HCT116 (cell line): ENCODE measurements around the gene TRIM38. TPM values are rescaled to one million over a fixed set of nuclear protein-coding genes. Genes with fewer than 3 reads are reported as not detected.

Experiments
- ATAC-seq: fragments of 200-7000 bp; cut with Tn5 transposase; 2 replicates; pipeline ENCODE4 v1.9.1; 2020; ENCODE audit warnings: mild to moderate bottlenecking, moderate library complexity
- BruUV-seq: library from RNA; stranded (reverse); fragments of 400-500 nt; replicated peaks from 2 replicates; lab custom pipeline; 2021; lab: Mats Ljungman, UMichigan
- CTCF ChIA-PET: fragments of 300-600 bp; sonication (Branson Sonifier 250); formaldehyde crosslinking; loops from one replicate; lab custom pipeline; 2021; ENCODE audit warnings: antibody characterized with exemption; lab: Charles Lee
- POLR2A ChIA-PET: fragments of 300-600, 350-600 bp; sonication (Branson Sonifier 250); formaldehyde crosslinking; loops from one replicate; lab custom pipeline; 2021; ENCODE audit warnings: antibody characterized with exemption; lab: Charles Lee
- RAD21 ChIA-PET, 2 experiments: fragments of 300-600 bp; sonication (Branson Sonifier 250); formaldehyde crosslinking; loops; one replicate each; lab custom pipeline; 2023; ENCODE audit warnings: low total read pairs in 2 of 2; ENCODE audit not compliant: uncharacterized antibody in 2 of 2, unreplicated experiment in 2 of 2, low non-redundant PET in 1 of 2; lab: Charles Lee
- DNase-seq: peaks from one replicate; pipeline ENCODE4 v3.0.0-alpha.2; 2010; ENCODE audit warnings: low read depth, low spot score
- H2AFZ ChIP-seq: fragments of 200-600 bp; shearing (Covaris generic), sonication (generic); 2 replicates; pipeline ENCODE4 v1.6.1; 2017; ENCODE audit warnings: low read depth, mixed run types, mixed read lengths, antibody characterized with exemption, low read length; ENCODE audit not compliant: poor library complexity, severe bottlenecking
- H3K27ac ChIP-seq: 2 replicates; pipeline ENCODE4 v1.5.1; 2012; ENCODE audit warnings: low read depth, low read length
- H3K27me3 ChIP-seq: fragments of 200-600 bp; sonication (generic); 2 replicates; pipeline ENCODE4 v1.6.1; 2016; ENCODE audit warnings: mixed run types, low read length, mixed read lengths; ENCODE audit not compliant: insufficient read depth
- H3K36me3 ChIP-seq, 2 experiments: fragments of 200-500 bp in 1 of 2; fragments of 200-600 bp in 1 of 2; sonication (Bioruptor generic) in 1 of 2; sonication (generic) in 1 of 2; 2 replicates each; pipeline versions ENCODE4 v1.5.1 to v1.6.1; 2014 to 2016; ENCODE audit warnings: low read length in 2 of 2, inconsistent platforms in 1 of 2, mixed read lengths in 1 of 2, mixed run types in 1 of 2; ENCODE audit not compliant: insufficient read depth in 2 of 2, control insufficient read depth in 1 of 2
- H3K4me1 ChIP-seq, 2 experiments: fragments of 200-600 bp in 1 of 2; sonication (generic) in 1 of 2; 2 replicates each; pipeline versions ENCODE4 v1.5.1 to v1.6.1; 2012 to 2017; ENCODE audit warnings: low read length in 2 of 2, inconsistent platforms in 1 of 2, mild to moderate bottlenecking in 1 of 2, mixed read lengths in 1 of 2, mixed run types in 1 of 2, moderate library complexity in 1 of 2; ENCODE audit not compliant: insufficient read depth in 2 of 2, control insufficient read depth in 1 of 2
- H3K4me2 ChIP-seq: fragments of 200-600 bp; sonication (generic); 2 replicates; pipeline ENCODE4 v1.6.1; 2017; ENCODE audit warnings: mixed run types, low read length, mixed read lengths
- H3K4me3 ChIP-seq, 2 experiments: fragments of 200-600 bp in 1 of 2; sonication (generic) in 1 of 2; replicated peaks in 1 of 2; 2 replicates each; pipeline ENCODE4 v1.5.1; 2011 to 2016; ENCODE audit warnings: low read length in 2 of 2, control low read depth in 1 of 2, low read depth in 1 of 2, mild to moderate bottlenecking in 1 of 2, mixed read lengths in 1 of 2, mixed run types in 1 of 2
- H3K79me2 ChIP-seq: fragments of 200-600 bp; sonication (generic); 2 replicates; pipeline ENCODE4 v1.6.1; 2017; ENCODE audit warnings: mild to moderate bottlenecking, mixed run types, low read length, moderate library complexity, mixed read lengths; ENCODE audit not compliant: insufficient read depth
- H3K9ac ChIP-seq: fragments of 200-600 bp; sonication (generic); 2 replicates; pipeline ENCODE4 v1.6.1; 2016; ENCODE audit warnings: low read length, mixed read lengths
- H3K9me2 ChIP-seq: fragments of 200-600 bp; sonication (generic), shearing (Covaris generic); 2 replicates; pipeline ENCODE4 v1.6.1; 2017; ENCODE audit warnings: mixed run types, mild to moderate bottlenecking, moderate library complexity; ENCODE audit not compliant: insufficient read depth
- H3K9me3 ChIP-seq, 2 experiments: fragments of 200-500 bp in 1 of 2; fragments of 200-600 bp in 1 of 2; sonication (Bioruptor generic) in 1 of 2; sonication (generic) in 1 of 2; 2 replicates each; pipeline ENCODE4 v1.6.1; 2014 to 2017; ENCODE audit warnings: low read length in 2 of 2, mixed read lengths in 2 of 2, inconsistent platforms in 1 of 2, low read depth in 1 of 2, mild to moderate bottlenecking in 1 of 2, mixed run types in 1 of 2, moderate library complexity in 1 of 2; ENCODE audit not compliant: control insufficient read depth in 1 of 2, insufficient read depth in 1 of 2
- H4K20me1 ChIP-seq: fragments of 200-600 bp; sonication (generic), shearing (Covaris generic); 2 replicates; pipeline ENCODE4 v1.6.1; 2017; ENCODE audit warnings: mixed run types, mild to moderate bottlenecking, moderate library complexity; ENCODE audit not compliant: insufficient read depth
- CBX3 ChIP-seq: IDR thresholded peaks from 2 replicates; pipeline ENCODE4 v1.6.1; 2012; ENCODE audit warnings: low read depth
- CEBPB ChIP-seq: IDR thresholded peaks from 2 replicates; pipeline ENCODE4 v1.6.1; 2012; ENCODE audit warnings: low read depth
- EGR1 ChIP-seq: IDR thresholded peaks from 2 replicates; pipeline ENCODE4 v1.6.1; 2012; ENCODE audit warnings: low read depth
- ELF1 ChIP-seq: IDR thresholded peaks from 2 replicates; pipeline ENCODE4 v1.6.1; 2012; ENCODE audit warnings: low read depth, borderline replicate concordance
- EZH2 ChIP-seq: fragments of 200-600 bp; sonication (generic); IDR thresholded peaks from 2 replicates; pipeline ENCODE4 v1.6.1; 2017; ENCODE audit warnings: antibody characterized with exemption, mixed run types
- FOSL1 ChIP-seq: IDR thresholded peaks from 2 replicates; pipeline ENCODE4 v1.6.1; 2012; ENCODE audit warnings: low read depth
- JUND ChIP-seq: IDR thresholded peaks from 2 replicates; pipeline ENCODE4 v1.6.1; 2012
- POLR2A ChIP-seq: IDR thresholded peaks from 2 replicates; pipeline ENCODE4 v1.7.0; 2011; ENCODE audit warnings: borderline replicate concordance; ENCODE audit not compliant: insufficient read depth, insufficient read length; ENCODE audit errors: extremely low read depth
- RAD21 ChIP-seq: IDR thresholded peaks from 2 replicates; pipeline ENCODE4 v1.6.1; 2012; ENCODE audit warnings: low read depth, mild to moderate bottlenecking
- SIN3A ChIP-seq: IDR thresholded peaks from 2 replicates; pipeline ENCODE4 v1.6.1; 2012; ENCODE audit warnings: low read depth
- SP1 ChIP-seq: IDR thresholded peaks from 2 replicates; pipeline ENCODE4 v1.6.1; 2012; ENCODE audit warnings: low read depth
- SRF ChIP-seq: IDR thresholded peaks from 2 replicates; pipeline ENCODE4 v1.6.1; 2012; ENCODE audit warnings: low read depth
- TCF7L2 ChIP-seq: IDR thresholded peaks from 2 replicates; pipeline ENCODE4 v1.7.0; 2011; ENCODE audit warnings: borderline replicate concordance, inconsistent platforms; ENCODE audit not compliant: insufficient read depth, insufficient read length; ENCODE audit errors: extremely low read depth
- YY1 ChIP-seq: IDR thresholded peaks from 2 replicates; pipeline ENCODE4 v1.6.1; 2011; ENCODE audit warnings: low read length, low read depth, moderate library complexity, mild to moderate bottlenecking; ENCODE audit not compliant: insufficient replicate concordance; ENCODE audit errors: extremely low read depth
- ZBTB33 ChIP-seq: IDR thresholded peaks from 2 replicates; pipeline ENCODE4 v1.6.1; 2011; ENCODE audit warnings: mild to moderate bottlenecking, low read length, moderate library complexity; ENCODE audit not compliant: insufficient replicate concordance; ENCODE audit errors: extremely low read depth
- ZFX ChIP-seq: fragments of 450-650 bp; IDR thresholded peaks from 2 replicates; pipeline ENCODE4 v1.6.1; 2017
- ZNF274 ChIP-seq: fragments of 200-500 bp; sonication (Bioruptor generic); IDR thresholded peaks from 2 replicates; pipeline ENCODE4 v1.6.1; 2014; ENCODE audit warnings: mild to moderate bottlenecking, low read depth, low read length, inconsistent platforms
- intact Hi-C: fragments of 100-400 bp; cut with micrococcal nuclease; formaldehyde crosslinking; loops from 2 replicates; pipeline ENCODE4 v1.10.0; 2022
- total RNA-seq: library from RNA; stranded (reverse); gene quantifications from one replicate; pipeline ENCODE4 v1.2.1, GENCODE V29; 2021; ENCODE audit not compliant: unreplicated experiment
- TF ChIP-seq, protein P1 (sequence below): IDR thresholded peaks from 2 replicates; pipeline ENCODE4 v1.6.1; 2012; ENCODE audit warnings: low read depth
- TF ChIP-seq, protein P2 (sequence below): IDR thresholded peaks from 2 replicates; pipeline ENCODE4 v1.6.1; 2012
- TF ChIP-seq, protein P3 (sequence below): IDR thresholded peaks from 2 replicates; pipeline ENCODE4 v1.6.1; 2012

TRIM38 gene
- total RNA-seq, 1 experiment from 2014 or later: 9.6 TPM

DNA sequence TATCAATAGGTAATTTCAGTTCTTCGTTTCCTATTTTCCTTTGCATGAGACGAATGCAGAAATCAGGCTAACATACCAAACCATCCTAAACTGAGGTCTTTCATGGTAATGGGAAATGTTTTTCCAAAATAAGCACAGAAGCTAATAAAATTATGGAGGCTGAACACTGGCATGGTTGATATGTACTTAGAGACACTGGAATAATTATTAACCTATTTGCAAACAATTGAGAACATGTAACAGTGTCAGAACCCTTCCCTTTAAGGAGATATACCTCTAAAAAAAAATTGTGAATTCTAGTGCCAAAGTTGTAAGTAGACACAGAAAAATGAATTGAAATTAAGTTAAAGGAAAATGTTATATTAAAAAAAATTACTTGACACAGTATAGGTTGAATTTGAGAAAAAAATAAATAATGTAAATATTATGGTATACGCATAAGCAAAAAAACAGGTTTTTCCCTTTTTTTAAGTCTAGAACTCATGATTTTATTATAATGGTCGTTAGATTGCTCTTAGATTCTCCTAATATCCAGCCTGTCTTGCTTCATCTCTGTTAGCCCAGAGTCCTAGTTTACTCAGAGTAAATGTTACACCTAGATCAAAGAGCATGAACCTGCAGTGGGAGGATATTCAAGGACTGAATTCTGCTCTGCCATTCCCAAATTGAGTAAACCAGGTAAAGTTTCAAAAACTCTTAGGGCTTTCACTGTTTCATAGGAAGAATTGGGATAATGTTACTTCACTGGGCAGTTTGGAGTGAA lies 33.9 kb upstream of the TRIM38 start:
- H3K4me1 ChIP-seq: no peaks in the 10 kb centered on the region
- H3K27ac ChIP-seq: no peak overlapping the region
- no peaks in the 10 kb centered on the region for H4K20me1 ChIP-seq
- no peak overlapping the region for H3K4me2 ChIP-seq
- no peaks in the 10 kb centered on the region for H3K36me3 ChIP-seq
- H3K9me2 ChIP-seq: no peaks in the 10 kb centered on the region
- ATAC-seq (no peak), DNase-seq (no peak)
- H3K27me3 ChIP-seq: no peaks in the 10 kb centered on the region
- H2AFZ ChIP-seq: no peak overlapping the region
- TF ChIP-seq EZH2 (no peak), JUND (no peak), CBX3 (no peak), RAD21 (no peak), ZBTB33 (no peak), SP1 (no peak), CEBPB (no peak), YY1 (no peak), ZNF274 (no peak), SIN3A (no peak), POLR2A (no peak), ZFX (no peak), EGR1 (no peak), SRF (no peak), TCF7L2 (no peak), FOSL1 (no peak), ELF1 (no peak)
- TF ChIP-seq, protein P1, sequence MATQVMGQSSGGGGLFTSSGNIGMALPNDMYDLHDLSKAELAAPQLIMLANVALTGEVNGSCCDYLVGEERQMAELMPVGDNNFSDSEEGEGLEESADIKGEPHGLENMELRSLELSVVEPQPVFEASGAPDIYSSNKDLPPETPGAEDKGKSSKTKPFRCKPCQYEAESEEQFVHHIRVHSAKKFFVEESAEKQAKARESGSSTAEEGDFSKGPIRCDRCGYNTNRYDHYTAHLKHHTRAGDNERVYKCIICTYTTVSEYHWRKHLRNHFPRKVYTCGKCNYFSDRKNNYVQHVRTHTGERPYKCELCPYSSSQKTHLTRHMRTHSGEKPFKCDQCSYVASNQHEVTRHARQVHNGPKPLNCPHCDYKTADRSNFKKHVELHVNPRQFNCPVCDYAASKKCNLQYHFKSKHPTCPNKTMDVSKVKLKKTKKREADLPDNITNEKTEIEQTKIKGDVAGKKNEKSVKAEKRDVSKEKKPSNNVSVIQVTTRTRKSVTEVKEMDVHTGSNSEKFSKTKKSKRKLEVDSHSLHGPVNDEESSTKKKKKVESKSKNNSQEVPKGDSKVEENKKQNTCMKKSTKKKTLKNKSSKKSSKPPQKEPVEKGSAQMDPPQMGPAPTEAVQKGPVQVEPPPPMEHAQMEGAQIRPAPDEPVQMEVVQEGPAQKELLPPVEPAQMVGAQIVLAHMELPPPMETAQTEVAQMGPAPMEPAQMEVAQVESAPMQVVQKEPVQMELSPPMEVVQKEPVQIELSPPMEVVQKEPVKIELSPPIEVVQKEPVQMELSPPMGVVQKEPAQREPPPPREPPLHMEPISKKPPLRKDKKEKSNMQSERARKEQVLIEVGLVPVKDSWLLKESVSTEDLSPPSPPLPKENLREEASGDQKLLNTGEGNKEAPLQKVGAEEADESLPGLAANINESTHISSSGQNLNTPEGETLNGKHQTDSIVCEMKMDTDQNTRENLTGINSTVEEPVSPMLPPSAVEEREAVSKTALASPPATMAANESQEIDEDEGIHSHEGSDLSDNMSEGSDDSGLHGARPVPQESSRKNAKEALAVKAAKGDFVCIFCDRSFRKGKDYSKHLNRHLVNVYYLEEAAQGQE: no peak
- TF ChIP-seq, protein P2, sequence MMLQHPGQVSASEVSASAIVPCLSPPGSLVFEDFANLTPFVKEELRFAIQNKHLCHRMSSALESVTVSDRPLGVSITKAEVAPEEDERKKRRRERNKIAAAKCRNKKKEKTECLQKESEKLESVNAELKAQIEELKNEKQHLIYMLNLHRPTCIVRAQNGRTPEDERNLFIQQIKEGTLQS: no peak
- TF ChIP-seq, protein P3, sequence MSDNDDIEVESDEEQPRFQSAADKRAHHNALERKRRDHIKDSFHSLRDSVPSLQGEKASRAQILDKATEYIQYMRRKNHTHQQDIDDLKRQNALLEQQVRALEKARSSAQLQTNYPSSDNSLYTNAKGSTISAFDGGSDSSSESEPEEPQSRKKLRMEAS: no peak
- no peak overlapping the region for H3K9ac ChIP-seq
- H3K9me3 ChIP-seq: no peaks in the 10 kb centered on the region
- ChIA-PET RAD21 (no interaction called here), POLR2A (no interaction called here), CTCF (no interaction called here)
- H3K4me3 ChIP-seq: no peak overlapping the region
- BruUV-seq: no TSS peak
- intact Hi-C loops: no loop called here
- H3K79me2 ChIP-seq: no peaks in the 10 kb centered on the region
